Fibroblast of pulmonary artery (primary cell): ENCODE results near the gene GNB1.
A peak's percentile ranks its signal among the peaks of the same experiment; 100 is the strongest.
"Not testable (repeated sequence)": the region's sequence is repeated elsewhere in the genome, so short reads cannot be mapped to it uniquely, and the experiment has no call there.

ENCODE experiments used
- DNase-seq: peaks from one replicate; pipeline ENCODE4 v3.0.0-alpha.2; 2010; ENCODE audit warnings: low read depth
- H3K4me3 ChIP-seq: replicated peaks from 2 replicates; pipeline ENCODE4 v1.5.1; 2011; ENCODE audit warnings: low read depth, mild to moderate bottlenecking, control low read depth, low read length, moderate library complexity
- TF ChIP-seq, protein P1 (sequence below): IDR thresholded peaks from 2 replicates; pipeline ENCODE4 v1.5.1; 2011; ENCODE audit warnings: mild to moderate bottlenecking, control low read depth, low read length, inconsistent platforms; ENCODE audit errors: missing control alignments

GNB1 gene

DNA sequence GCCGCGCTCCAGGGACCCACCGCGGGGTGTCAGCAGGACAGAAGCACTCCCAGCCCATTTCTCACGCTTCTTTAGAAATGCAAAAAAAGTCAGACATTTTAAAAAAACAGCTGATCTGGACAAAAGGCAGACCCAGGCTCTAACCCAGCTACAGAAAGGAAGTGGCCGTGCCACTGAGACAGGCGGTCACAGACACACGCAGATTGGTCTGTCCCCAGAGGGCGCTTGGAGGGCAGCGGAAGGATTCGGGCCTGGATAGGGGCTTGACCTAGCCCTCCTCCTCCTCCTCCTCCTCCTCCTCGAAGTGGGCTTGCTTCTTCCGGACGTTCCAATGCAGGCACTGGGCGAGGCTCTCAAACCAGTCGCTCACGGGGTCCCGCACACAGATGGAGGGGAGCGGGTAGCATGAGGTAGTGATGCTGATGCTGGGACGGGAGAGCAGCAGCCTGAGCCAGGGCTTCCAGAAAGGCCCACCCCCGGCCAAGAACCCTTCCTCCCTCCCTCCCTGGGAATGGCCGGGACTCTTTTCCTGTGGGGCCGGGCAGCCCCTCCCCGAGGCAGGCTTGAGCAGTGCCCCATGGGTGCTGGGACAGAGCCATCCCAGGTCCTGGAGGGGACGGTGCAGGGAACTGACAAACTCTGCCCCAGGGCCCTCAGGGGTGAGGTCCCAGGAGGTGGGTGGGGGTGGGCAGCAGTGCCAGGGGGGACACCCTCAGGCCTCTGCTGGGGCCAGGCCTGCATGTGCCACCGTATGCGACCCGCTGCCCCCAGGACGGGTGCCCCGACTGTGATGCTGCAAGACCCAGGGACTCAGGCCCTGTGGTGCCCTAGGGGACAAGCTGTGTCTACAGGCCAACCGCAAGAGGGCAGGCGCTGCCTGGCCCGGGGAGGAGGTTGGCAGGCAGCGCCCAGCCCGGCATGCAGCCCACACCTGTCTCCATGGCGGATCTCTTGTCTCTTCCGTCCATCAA, 138.0 kb downstream of the GNB1 start:
- no peak overlapping the region for H3K4me3 ChIP-seq
- TF ChIP-seq, protein P1, sequence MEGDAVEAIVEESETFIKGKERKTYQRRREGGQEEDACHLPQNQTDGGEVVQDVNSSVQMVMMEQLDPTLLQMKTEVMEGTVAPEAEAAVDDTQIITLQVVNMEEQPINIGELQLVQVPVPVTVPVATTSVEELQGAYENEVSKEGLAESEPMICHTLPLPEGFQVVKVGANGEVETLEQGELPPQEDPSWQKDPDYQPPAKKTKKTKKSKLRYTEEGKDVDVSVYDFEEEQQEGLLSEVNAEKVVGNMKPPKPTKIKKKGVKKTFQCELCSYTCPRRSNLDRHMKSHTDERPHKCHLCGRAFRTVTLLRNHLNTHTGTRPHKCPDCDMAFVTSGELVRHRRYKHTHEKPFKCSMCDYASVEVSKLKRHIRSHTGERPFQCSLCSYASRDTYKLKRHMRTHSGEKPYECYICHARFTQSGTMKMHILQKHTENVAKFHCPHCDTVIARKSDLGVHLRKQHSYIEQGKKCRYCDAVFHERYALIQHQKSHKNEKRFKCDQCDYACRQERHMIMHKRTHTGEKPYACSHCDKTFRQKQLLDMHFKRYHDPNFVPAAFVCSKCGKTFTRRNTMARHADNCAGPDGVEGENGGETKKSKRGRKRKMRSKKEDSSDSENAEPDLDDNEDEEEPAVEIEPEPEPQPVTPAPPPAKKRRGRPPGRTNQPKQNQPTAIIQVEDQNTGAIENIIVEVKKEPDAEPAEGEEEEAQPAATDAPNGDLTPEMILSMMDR, result no peak
- no peak for DNase-seq

DNA sequence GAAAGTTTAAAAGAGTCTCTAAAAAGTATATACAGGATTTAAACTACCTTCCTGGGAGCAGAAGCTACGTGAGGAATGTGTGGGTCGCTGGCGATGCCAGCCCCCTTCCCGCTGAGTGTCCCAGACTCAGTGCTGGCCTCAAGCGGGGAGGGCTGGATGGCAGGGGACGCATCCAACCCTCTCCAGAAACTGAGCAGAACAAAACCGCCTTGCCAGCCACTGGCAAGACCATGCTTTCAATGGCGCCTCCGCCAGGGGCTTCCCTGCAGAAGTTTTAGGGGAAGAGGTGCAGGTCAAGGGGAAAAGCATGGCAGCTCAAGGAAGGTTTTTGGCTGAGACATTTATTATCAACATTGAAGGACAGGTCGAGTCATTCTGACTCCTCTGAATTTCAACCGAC, 138.7 kb downstream of the GNB1 start:
- no peak for DNase-seq
- no peak overlapping the region for H3K4me3 ChIP-seq
- TF ChIP-seq, protein P1, result no peak

GRCh38 chr1:1749941-1750340, 140.9 kb downstream of the GNB1 start:
- H3K4me3 ChIP-seq, DNase-seq: not testable (repeated sequence)

- no peak for DNase-seq
- TF ChIP-seq, protein P1, result no peak
Observed at GRCh38 chr1:1748686-1749321, 142.1 kb downstream of the GNB1 start.

DNA sequence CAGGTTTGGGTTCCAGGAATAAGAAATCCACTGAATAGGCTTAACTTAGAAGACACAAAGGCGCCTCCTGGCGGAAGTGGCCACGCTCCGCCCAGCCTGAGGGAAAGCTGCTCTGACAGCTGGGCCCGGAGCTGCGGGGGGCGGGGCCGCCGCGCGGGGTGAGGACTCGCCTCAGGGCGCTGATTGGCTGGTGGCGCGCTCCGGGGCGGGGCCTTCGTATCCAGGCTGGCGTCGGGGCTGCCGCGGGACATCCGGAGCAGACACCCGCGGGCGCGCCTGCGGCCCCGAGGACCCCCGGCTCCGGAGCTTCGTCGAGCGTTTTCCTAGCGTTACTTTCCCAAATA, 144.3 kb downstream of the GNB1 start:
- H3K4me3 ChIP-seq, DNase-seq: not testable (repeated sequence)

More at GRCh38 chr1:1748686-1749321, 142.1 kb downstream of the GNB1 start:
- no peak overlapping the region for H3K4me3 ChIP-seq

DNA sequence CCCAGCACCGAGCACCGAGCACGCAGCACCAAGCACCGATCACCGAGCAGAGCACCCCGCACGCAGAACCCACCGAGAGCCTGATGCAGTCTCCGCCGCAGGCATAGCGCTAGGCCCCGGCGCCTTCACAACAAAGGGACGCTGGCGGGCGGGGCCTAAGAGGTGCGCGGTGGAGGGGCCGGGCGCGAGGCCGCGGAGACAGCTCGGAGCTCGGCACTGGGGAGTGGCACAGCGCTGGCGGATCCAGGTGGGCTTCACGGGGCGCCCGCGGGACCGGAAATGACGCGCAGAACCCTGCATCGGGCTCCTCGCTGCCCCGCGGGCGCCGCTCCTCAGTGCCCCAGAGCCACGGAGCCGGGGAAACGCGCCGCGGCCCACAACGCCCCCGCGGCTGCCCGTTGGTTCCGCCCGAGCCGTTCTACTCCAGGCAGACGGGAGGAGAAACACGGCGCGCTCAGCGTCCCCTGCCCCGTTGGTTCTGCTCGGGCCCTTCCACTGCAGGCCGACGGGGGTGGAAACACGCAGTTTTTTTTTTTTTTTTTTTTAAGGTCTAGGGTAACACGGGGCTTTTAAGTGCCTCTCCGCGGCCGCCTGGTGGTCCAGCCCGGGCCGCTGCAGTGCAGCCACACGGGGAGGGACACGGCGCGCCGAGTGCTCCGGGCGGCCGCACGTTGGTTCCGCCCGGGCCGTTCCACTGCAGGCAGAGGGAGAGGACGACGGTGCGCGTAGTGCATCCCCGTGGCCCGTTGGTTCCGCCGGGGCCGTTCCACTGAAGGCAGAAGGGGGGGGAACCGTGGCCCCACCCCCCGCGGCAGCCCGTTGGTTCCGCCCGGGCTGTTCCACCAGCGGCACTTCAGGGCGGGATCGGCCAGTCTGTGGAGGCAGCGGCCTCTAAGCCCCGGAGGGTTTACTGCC, 145.0 kb downstream of the GNB1 start:
- peak; percentile 50 for DNase-seq
- H3K4me3 ChIP-seq, result peak overlapping the region; percentile 45

DNA sequence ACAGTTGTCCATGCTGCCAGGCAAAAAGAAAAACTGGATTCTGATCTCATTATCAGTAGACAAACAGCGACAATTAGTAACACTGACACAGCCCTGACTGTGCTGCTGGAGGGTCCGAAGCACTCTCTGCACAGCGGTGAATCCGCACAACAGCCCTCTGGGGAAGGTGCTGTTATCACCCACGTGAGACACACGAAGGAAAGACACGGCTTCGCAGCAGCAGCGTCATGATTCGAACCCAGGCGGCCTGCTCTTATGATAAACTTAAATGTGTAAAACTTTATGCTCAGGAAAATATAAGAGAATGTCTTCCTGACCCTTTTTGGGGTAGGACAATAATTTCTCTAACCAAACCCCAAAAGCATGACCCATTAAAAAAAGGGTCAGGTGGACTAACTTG, 148.4 kb downstream of the GNB1 start:
- DNase-seq, H3K4me3 ChIP-seq: not testable (repeated sequence)

DNA sequence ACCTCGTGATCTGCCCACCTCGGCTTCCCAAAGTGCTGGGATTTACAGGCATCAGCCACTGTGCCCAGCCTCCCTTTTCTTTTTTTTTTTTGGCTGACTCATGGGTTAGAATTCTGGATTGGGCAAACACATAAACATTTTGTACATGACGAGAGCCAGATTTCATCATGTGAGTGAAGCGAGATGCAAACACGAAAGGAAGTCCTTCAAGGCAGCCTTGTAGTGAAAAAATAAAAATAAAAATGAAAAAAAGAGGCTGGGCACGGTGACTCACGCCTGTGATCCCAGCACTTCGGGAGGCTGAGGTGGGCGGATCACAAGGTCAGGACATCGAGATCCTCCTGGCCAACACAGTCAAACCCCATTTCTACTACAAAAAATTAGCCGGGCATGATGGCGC, 149.9 kb downstream of the GNB1 start:
- H3K4me3 ChIP-seq, result not testable (repeated sequence)
- peak; percentile 99 for DNase-seq

DNA sequence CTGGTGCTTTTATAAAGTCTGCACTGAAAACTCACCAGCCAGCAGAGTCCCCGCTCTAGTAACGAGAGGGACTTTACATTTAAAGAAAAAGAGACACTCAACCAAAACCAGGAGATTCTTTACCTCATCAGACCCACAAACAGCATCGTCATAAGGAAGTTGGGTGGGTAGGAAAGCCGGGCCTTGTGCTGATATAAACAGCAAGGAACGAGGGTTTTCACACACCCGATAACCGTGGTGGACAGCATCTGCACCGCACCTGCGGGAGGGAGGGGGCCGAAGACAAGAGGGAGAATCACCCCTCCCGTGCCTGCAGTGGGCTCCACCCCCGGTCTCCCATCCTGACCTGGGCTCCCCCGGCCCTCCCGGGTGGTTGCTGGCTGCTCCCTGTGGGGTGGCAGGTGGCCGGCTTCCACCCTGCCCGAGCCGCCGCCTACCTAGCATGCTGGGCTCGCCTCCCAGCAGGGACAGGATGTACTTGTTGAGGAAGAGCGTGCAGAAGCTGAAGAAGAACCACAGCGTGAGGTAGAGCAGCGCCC, 152.0 kb downstream of the GNB1 start:
- not testable (repeated sequence) for DNase-seq, H3K4me3 ChIP-seq

GRCh38 chr1:1737675-1738590, 153.0 kb downstream of the GNB1 start:
- DNase-seq, H3K4me3 ChIP-seq: not testable (repeated sequence)
